ENCODE results near the gene TAF4.

The TAF4 gene

GRCh38 chr20:62045529-62046285 is 20.0 kb downstream of the TAF4 start:
- no peak for DNase-seq (ENCODE audit: extremely low read depth in 1 of 2, low read depth in 1 of 2)

DNA sequence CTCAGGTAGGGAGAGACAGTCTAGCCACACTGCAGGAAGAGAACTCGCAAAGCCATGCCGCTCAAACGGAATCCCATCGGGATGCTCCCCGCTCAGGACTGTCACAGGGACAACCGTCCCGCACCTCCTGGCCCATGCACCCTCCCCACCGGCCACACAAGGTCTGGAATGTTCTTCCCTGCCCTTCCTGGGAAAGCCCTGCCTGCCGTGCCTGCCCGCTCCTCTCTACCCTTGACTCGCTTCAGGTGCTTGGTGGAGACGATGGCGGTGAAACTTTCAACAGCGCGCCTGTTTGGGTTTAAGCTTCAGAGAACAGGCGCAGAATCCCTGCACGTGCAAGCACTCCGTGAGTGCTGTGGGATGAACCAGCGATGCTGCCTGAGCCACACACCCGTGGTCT is 20.6 kb downstream of the TAF4 start:
- no peak for DNase-seq (ENCODE audit: extremely low read depth in 1 of 2, low read depth in 1 of 2)

DNA sequence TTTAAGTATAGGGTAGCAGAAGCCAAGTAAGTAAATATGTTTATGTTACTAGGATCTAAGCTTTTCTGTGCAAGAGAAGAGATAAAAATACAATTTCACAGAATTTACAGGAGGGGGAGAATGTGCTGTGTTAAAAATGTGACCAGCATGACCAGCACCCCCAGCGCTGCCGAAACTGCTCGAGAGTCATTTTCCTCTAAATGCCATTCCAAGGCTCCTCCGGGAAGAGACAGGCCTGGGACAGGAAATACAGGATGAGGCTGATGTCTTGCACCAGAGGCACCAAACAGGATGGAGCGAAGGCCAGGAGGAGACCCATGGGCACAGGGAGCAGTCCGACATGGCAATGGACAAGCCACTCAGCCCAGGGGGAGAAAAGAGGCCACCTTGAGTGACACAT is 21.1 kb downstream of the TAF4 start:
- no peak for DNase-seq (ENCODE audit: extremely low read depth in 1 of 2, low read depth in 1 of 2)

GRCh38 chr20:62043131-62043914 is 22.4 kb downstream of the TAF4 start:
- DNase-seq (ENCODE audit: extremely low read depth in 1 of 2, low read depth in 1 of 2) = no peak

DNA sequence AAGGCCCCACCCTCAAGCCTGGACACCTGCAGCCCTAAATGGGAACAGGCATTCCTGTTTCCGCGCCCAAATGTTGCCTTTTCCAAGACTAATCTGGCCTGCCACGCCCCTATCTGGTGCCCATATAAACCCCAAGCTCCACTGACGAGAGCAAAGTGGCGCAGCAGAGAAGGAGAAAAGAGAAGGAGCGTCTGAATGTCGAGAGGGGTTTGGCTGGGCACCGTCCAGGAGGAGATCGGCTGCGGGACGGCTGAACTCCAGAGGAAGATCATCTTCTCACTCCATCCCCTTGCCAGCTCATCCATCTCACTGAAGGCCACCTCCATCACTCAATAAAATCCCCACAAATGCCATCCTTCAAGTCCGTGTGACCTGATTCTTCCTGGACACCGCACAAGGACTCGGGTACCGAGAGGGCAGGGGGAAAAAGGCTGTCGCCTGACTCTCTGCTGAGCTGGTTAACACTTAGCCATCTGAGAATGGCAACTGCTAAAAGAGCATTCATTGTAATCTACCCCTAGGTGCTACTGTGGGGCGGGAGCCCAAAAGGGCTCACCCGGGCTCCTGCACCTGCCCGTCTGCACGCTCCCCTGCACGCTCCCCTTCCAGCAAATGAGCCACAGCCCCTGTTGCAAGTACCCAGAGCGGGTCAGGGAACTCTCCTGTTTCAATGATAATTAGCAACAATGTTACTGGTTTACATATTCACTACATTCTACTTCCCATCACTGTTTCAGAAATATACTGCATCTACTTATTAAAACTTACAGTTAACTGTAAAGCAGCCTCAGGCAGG is 23.5 kb downstream of the TAF4 start:
- no peak for DNase-seq (ENCODE audit: extremely low read depth in 1 of 2, low read depth in 1 of 2)

DNA sequence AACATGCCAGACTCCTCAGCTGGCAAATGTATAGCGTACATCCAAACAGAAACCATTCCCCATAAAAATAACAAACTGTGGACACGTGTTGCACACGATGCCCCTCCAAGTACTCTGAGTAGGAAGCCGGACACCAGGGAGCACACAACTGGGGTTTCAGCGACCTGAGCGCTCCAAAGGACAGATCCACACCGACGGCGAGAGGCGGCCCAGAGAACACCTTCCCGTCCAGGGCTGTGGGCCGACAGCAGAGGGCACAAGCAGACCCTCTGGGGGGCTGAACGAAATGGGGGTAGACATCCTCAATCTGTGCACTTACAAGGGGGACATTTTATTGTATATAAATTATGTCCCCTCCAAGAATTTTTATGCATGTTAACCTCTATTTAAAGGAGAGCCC is 24.7 kb downstream of the TAF4 start:
- DNase-seq (ENCODE audit: extremely low read depth in 1 of 2, low read depth in 1 of 2) = no peak

GRCh38 chr20:62040381-62040922 is 25.2 kb downstream of the TAF4 start:
- no peak for DNase-seq (ENCODE audit: extremely low read depth in 1 of 2, low read depth in 1 of 2)

GRCh38 chr20:62039738-62040137 is 25.9 kb downstream of the TAF4 start:
- DNase-seq (ENCODE audit: extremely low read depth in 1 of 2, low read depth in 1 of 2) = no peak

DNA sequence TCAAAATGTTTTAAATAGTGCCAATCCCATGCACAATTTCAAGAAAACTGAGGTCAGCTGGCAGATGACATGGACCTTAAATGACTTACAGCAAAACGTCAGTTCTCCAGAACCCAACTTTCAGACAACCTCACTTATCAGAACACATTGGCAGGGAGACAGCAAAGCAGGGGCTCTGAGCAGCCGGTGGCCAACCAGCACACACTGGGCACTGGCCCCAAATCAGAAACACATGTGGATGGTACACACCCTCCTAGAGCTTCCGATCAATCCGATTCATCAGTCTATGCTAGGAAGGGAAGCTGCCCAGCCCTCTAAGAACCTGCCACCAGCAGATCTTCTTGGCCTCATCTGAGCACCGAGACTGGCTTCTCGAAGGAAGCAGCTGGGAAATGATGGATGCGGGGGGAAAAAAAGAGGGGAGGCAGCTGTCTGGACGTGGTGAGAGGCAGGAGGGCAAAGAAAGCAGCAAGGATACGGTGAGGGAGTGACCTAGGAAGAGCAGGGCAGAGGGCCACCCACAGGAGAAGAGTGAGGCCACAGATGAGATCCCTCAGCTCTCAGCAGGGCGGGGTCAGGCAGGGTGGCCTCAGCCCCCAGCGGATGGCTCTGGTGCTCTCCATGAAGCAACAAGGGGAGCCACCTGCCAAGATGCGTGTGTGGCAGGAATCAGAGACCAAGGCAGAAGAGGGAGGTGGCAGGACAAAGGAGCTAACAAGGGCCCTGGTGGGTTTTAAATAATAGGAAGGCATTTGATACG is 32.9 kb downstream of the TAF4 start:
- DNase-seq (ENCODE audit: extremely low read depth in 1 of 2, low read depth in 1 of 2) = no peak

- no peak for DNase-seq (ENCODE audit: extremely low read depth in 1 of 2, low read depth in 1 of 2)
These were observed 34.1 kb downstream of the TAF4 start for GRCh38 chr20:62031462-62032092.

DNA sequence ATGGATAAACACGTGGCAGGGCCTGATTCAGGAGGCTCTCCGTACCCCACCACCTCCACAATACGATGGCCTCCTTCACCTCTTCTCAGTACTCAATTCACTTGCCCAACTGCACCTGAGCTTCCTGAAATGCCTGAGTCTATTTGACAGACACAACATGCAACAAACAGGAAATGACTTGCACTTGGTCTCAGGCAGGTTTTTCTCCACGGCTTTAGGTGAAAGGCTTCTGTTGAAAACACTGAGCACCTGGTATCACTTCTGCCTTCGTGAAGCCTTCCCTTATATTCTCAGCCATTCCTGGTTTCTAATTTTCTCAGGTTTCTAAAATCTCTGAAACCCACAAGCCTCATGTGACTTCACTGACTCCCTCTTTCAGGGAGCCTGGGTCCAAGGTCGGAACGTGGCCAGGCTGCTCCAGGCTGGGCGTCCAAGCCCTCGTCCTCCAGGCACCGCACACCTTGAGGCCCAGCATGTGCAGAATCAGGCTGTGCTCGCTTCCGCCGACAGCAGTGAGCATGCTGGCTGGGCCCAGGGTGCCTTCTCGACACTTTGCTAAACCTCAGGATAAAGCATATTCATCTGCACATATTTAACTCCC is 34.7 kb downstream of the TAF4 start:
- DNase-seq (ENCODE audit: extremely low read depth in 1 of 2, low read depth in 1 of 2) = peak in 1 of 2 donors; percentile 1

- DNase-seq (ENCODE audit: extremely low read depth in 1 of 2, low read depth in 1 of 2) = no peak
These were observed 35.3 kb downstream of the TAF4 start for GRCh38 chr20:62030357-62030756.

DNA sequence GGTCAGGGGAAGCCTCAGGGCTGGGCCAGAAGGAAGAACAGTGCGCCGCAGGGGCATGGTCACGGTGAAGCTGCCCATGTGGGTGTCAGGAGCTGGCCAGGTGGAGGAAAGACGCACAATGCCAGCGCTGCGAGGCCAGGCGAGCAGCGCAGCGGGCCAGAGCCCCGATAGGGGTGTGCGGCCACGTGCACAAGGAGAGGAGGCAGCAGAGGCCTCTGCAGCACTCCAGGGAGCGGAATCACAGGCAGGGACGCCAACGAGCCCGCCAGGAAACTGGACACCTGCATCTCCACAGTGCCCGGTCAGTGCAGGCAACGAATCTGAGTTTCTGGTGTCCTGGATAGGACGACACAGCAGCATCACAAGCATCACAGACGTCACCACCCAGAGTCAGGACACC is 35.7 kb downstream of the TAF4 start:
- DNase-seq (ENCODE audit: extremely low read depth in 1 of 2, low read depth in 1 of 2) = no peak

GRCh38 chr20:62029296-62029695 is 36.4 kb downstream of the TAF4 start:
- DNase-seq (ENCODE audit: extremely low read depth in 1 of 2, low read depth in 1 of 2) = no peak

DNA sequence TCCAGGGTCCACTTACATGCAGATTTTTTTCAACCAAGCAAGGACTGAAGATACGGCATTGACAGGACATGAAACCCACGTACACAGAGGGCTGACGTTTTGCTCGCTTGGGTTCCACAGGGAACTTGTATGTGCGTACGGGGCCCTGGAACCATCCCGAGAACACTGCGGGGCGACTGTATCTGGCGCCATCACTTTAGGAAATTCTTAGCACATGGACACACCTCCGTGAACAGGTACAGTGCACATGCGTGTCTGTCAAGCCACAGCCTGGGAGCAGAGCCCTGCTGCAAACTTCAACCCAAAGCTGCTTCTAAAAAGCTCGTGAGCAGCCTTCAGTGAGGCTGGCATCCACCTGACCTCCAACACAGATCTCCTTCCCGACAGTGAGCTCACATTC is 37.3 kb downstream of the TAF4 start:
- no peak for DNase-seq (ENCODE audit: extremely low read depth in 1 of 2, low read depth in 1 of 2)

GRCh38 chr20:62027698-62028321 is 37.9 kb downstream of the TAF4 start:
- no peak for DNase-seq (ENCODE audit: extremely low read depth in 1 of 2, low read depth in 1 of 2)

DNA sequence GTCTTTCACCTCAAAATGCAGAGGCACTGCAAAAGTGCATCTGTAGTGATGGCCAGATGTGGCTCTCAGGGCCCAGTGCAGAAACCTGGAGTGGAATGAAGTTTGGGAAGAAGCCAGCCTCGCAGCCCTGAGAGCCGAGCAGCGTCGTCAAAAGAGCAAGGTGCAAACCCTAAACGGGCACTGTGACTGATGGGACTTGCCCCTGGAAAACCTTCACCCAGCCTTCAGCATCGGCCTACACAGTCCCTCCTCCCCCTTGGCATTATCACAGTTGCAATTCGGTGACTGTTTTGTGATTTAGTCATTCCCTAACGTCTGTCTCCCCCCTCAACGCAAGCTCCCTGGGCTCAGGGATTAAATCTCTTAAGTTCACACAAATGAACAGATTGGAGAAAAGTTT is 38.6 kb downstream of the TAF4 start:
- no peak for DNase-seq (ENCODE audit: extremely low read depth in 1 of 2, low read depth in 1 of 2)

- no peak for DNase-seq (ENCODE audit: extremely low read depth in 1 of 2, low read depth in 1 of 2)
These were observed 39.2 kb downstream of the TAF4 start for GRCh38 chr20:62026564-62026856.

DNA sequence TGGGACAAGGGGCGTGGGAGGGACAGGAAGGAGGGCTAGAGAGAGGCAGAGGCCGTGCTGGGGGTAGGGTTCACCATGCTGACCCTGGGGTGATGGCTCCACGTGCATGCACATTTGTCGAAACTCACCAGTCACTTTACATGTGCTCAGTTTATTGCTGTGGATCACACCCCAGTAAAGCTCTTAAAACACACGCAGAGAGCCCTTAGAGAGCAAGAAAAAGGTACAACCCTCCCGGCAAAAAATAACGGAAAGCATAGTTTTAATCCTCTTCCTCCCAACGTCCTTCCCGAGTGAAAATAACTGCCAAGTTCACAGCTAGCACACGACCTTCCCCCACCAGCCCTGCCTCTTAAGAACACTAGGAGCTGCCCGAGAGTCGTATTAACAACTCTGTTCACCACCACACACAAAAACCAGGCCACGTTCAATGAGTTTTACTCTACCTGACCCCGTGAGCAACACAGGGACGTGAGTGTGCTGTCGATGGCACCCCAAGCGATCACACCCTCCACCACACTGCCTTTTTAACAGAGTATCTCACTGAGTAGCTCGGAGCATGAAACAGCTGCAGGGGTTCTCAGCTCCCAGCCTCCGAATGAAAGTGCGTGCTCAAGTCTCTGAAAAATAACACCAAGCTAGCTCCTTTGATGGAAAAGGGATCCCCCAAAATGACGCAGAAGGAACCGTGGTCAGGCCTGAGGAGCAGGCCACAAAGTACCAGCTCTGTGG is 39.7 kb downstream of the TAF4 start:
- no peak for DNase-seq (ENCODE audit: extremely low read depth in 1 of 2, low read depth in 1 of 2)
